ENCODE measurements around the gene AP2S1.

DNA sequence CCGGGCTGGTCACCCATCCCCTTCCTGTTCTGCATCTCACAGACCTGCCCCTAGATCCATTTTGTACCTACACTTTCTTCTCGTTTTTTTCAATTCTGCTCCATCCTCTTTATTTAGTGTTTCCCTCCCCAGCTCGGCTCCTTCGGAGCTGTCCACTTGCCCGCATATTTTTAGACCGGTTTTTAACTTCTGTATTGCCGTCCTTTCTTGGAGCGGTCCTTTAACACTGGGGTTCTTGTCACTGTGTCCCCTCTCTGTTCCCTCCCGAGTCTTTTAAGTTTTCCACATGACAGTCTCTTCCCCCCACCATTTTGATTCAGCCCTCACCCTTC is 11.8 kb upstream of the AP2S1 start:
- TF ChIP-seq, protein P1, sequence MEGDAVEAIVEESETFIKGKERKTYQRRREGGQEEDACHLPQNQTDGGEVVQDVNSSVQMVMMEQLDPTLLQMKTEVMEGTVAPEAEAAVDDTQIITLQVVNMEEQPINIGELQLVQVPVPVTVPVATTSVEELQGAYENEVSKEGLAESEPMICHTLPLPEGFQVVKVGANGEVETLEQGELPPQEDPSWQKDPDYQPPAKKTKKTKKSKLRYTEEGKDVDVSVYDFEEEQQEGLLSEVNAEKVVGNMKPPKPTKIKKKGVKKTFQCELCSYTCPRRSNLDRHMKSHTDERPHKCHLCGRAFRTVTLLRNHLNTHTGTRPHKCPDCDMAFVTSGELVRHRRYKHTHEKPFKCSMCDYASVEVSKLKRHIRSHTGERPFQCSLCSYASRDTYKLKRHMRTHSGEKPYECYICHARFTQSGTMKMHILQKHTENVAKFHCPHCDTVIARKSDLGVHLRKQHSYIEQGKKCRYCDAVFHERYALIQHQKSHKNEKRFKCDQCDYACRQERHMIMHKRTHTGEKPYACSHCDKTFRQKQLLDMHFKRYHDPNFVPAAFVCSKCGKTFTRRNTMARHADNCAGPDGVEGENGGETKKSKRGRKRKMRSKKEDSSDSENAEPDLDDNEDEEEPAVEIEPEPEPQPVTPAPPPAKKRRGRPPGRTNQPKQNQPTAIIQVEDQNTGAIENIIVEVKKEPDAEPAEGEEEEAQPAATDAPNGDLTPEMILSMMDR (IDR thresholded peaks at IDR 0.05): no peak
- no peak for TF ChIP-seq POLR2A (IDR thresholded peaks at IDR 0.05; ENCODE audit: low read depth)

Measured in esophagus muscularis mucosa (tissue), 3 donors.